ENCODE data around the gene VIP.

The VIP gene

GRCh38 chr6:152783217-152783878 is 32.8 kb downstream of the VIP start:
- DNase-seq, result no peak

GRCh38 chr6:152794696-152795095 is 44.1 kb downstream of the VIP start:
- DNase-seq, result no peak

GRCh38 chr6:152804150-152804549 is 53.6 kb downstream of the VIP start:
- no peak for DNase-seq
